Thyroid gland (tissue), 4 donors: ENCODE measurements around the gene NME3.

Experiments used
- POLR2A ChIP-seq, 2 donors: fragments of 450-650 bp; IDR thresholded peaks; one replicate each; pipeline ENCODE4 v1.6.1; 2017; ENCODE audit warnings: antibody characterized with exemption in 2 of 2, mild to moderate bottlenecking in 2 of 2, moderate library complexity in 1 of 2
- TF ChIP-seq, protein P1 (sequence below), 6 experiments: fragments of 200-600 bp in 3 of 6; fragments of 450-650 bp in 3 of 6; sonication (generic) in 3 of 6; IDR thresholded peaks; one replicate each; pipeline ENCODE4 v1.5.1; 2016 to 2019; ENCODE audit warnings: antibody characterized with exemption in 6 of 6, mild to moderate bottlenecking in 2 of 6, inconsistent platforms in 1 of 6, moderate library complexity in 1 of 6

DNA sequence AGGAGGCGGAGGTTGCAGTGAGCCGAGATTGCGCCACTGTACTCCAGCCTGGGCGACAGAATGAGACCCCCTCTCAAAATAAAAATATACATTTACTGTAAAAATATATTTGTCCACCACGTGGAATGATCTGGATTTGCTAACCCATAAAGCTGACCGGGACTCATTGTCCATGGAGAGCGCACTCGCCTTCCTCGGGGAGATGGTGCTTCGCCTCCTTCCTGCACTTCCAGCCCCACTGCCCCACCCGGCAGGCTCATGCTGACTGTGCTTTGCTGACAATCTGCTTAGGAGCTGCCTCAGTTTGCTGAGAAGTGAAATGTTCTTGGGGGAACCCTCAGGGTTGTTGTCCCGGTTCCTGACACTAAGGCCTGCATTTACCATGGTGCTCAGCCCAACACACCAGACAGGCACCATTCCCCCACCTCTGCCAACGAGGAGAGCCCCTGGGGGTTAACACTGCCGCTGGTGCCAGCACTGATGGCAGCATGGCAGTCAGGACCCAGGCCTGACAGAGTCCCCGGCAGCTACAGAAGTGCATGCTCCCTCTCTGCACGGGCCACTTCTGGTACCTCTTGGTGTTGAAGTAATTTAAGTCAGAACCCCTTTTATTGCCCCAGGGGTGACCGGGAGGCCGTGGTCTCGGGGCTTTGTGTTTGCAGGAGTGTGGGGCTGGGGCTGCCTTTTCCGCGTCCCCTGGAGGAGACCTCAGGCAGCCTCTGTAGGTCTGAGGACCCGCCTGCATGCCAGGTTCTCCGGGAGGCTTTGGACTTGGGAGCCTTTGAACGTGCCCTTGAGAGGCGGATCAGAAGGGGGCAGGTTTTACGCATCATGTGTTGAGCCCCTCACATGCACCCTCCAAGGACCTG lies 13.9 kb upstream of the NME3 start:
- TF ChIP-seq, protein P1, sequence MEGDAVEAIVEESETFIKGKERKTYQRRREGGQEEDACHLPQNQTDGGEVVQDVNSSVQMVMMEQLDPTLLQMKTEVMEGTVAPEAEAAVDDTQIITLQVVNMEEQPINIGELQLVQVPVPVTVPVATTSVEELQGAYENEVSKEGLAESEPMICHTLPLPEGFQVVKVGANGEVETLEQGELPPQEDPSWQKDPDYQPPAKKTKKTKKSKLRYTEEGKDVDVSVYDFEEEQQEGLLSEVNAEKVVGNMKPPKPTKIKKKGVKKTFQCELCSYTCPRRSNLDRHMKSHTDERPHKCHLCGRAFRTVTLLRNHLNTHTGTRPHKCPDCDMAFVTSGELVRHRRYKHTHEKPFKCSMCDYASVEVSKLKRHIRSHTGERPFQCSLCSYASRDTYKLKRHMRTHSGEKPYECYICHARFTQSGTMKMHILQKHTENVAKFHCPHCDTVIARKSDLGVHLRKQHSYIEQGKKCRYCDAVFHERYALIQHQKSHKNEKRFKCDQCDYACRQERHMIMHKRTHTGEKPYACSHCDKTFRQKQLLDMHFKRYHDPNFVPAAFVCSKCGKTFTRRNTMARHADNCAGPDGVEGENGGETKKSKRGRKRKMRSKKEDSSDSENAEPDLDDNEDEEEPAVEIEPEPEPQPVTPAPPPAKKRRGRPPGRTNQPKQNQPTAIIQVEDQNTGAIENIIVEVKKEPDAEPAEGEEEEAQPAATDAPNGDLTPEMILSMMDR (IDR thresholded peaks at IDR 0.05), result no peak
- no peak for TF ChIP-seq POLR2A (IDR thresholded peaks at IDR 0.05)
